Measurements from ENCODE around the gene C16orf90. TPM values are rescaled to one million over a fixed set of nuclear protein-coding genes. Genes with fewer than 3 reads are reported as not detected.

The C16orf90 gene
- total and polyA plus RNA-seq, 2 experiments from 2014 or later: not detected

GRCh38 chr16:3469736-3470135 is 25.6 kb downstream of the C16orf90 start:
- Histone ChIP-seq H3K4me2 (no peak overlapping the region), H3K27me3 (no peaks in the 10 kb centered on the region), H3K9me3 (ENCODE audit: low read depth) (no peaks in the 10 kb centered on the region), H3K79me2 (peaks cover 100% of the 10 kb centered on the region), H4K20me1 (ENCODE audit: insufficient read depth, poor library complexity, severe bottlenecking) (peaks cover 94% of the 10 kb centered on the region), H3K36me3 (replicated peaks; ENCODE audit: insufficient read depth, low read depth) (no peaks in the 10 kb centered on the region), H3K4me3 (no peak overlapping the region), H3K27ac (no peak overlapping the region), H3K9me2 (replicated peaks; ENCODE audit: insufficient read depth) (no peaks in the 10 kb centered on the region), H2AFZ (no peak overlapping the region), H3K4me1 (ENCODE audit: insufficient read depth) (no peaks in the 10 kb centered on the region)
- WGBS (ENCODE audit: low lambda C conversion rate, missing lambda C conversion rate): 93% methylated on average over 7 of the region's 7 CpGs
- DNase-seq (ENCODE audit: low spot score): no peak
- TF ChIP-seq, protein P1, sequence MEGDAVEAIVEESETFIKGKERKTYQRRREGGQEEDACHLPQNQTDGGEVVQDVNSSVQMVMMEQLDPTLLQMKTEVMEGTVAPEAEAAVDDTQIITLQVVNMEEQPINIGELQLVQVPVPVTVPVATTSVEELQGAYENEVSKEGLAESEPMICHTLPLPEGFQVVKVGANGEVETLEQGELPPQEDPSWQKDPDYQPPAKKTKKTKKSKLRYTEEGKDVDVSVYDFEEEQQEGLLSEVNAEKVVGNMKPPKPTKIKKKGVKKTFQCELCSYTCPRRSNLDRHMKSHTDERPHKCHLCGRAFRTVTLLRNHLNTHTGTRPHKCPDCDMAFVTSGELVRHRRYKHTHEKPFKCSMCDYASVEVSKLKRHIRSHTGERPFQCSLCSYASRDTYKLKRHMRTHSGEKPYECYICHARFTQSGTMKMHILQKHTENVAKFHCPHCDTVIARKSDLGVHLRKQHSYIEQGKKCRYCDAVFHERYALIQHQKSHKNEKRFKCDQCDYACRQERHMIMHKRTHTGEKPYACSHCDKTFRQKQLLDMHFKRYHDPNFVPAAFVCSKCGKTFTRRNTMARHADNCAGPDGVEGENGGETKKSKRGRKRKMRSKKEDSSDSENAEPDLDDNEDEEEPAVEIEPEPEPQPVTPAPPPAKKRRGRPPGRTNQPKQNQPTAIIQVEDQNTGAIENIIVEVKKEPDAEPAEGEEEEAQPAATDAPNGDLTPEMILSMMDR (IDR thresholded peaks at IDR 0.05; ENCODE audit: poor library complexity): no peak
- no peak for TF ChIP-seq EZH2phosphoT487 (IDR thresholded peaks at IDR 0.05; ENCODE audit: low read depth, severe bottlenecking, unreplicated experiment)

DNA sequence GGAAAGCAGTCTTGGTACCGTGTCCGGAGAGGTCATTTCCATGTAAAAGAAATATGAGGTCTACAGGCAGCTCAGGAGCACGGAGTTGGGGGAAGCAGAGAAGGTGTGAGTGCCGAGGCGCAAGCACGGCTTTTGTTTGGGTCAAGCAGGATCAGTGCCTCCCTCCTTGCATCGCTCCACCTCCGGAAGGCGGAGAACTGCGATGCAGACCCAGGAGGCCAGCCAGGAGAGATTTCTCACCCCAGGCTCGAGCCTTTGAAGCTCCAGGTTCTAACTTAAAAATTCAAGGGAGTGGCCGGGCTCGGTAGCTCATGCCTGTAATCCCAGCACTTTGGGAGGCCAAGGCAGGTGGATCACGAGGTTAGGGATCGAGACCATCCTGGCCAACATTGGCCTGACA is 26.8 kb downstream of the C16orf90 start:
- no peak overlapping the region for H3K27ac ChIP-seq
- H3K27me3 ChIP-seq: no peaks in the 10 kb centered on the region
- no peaks in the 10 kb centered on the region for H3K9me3 ChIP-seq (ENCODE audit: low read depth)
- WGBS (ENCODE audit: low lambda C conversion rate, missing lambda C conversion rate): 85% methylated on average over 15 of the region's 15 CpGs
- no peak overlapping the region for H3K4me3 ChIP-seq
- H3K4me2 ChIP-seq: no peak overlapping the region
- H4K20me1 ChIP-seq (ENCODE audit: insufficient read depth, poor library complexity, severe bottlenecking): peaks cover 92% of the 10 kb centered on the region
- no peaks in the 10 kb centered on the region for H3K4me1 ChIP-seq (ENCODE audit: insufficient read depth)
- no peaks in the 10 kb centered on the region for H3K36me3 ChIP-seq (replicated peaks; ENCODE audit: insufficient read depth, low read depth)
- H3K79me2 ChIP-seq: peaks cover 100% of the 10 kb centered on the region
- no peak for DNase-seq (ENCODE audit: low spot score)
- no peak overlapping the region for H2AFZ ChIP-seq
- no peaks in the 10 kb centered on the region for H3K9me2 ChIP-seq (replicated peaks; ENCODE audit: insufficient read depth)
- TF ChIP-seq, protein P1 (IDR thresholded peaks at IDR 0.05; ENCODE audit: poor library complexity): no peak
- TF ChIP-seq EZH2phosphoT487 (IDR thresholded peaks at IDR 0.05; ENCODE audit: low read depth, severe bottlenecking, unreplicated experiment) (no peak), EZH2 (IDR thresholded peaks at IDR 0.05; ENCODE audit: borderline replicate concordance) (no peak)

- WGBS (ENCODE audit: low lambda C conversion rate, missing lambda C conversion rate): 84% methylated on average over 4 of the region's 4 CpGs
- H3K9me3 ChIP-seq (ENCODE audit: low read depth): no peaks in the 10 kb centered on the region
- H3K27ac ChIP-seq: no peak overlapping the region
- H3K79me2 ChIP-seq: peaks cover 100% of the 10 kb centered on the region
- DNase-seq (ENCODE audit: low spot score): no peak
- no peaks in the 10 kb centered on the region for H3K4me1 ChIP-seq (ENCODE audit: insufficient read depth)
- no peaks in the 10 kb centered on the region for H3K9me2 ChIP-seq (replicated peaks; ENCODE audit: insufficient read depth)
- no peaks in the 10 kb centered on the region for H3K36me3 ChIP-seq (replicated peaks; ENCODE audit: insufficient read depth, low read depth)
- TF ChIP-seq EZH2phosphoT487 (IDR thresholded peaks at IDR 0.05; ENCODE audit: low read depth, severe bottlenecking, unreplicated experiment) (no peak), EZH2 (IDR thresholded peaks at IDR 0.05; ENCODE audit: borderline replicate concordance) (no peak)
- TF ChIP-seq, protein P1 (IDR thresholded peaks at IDR 0.05; ENCODE audit: poor library complexity): no peak
- H4K20me1 ChIP-seq (ENCODE audit: insufficient read depth, poor library complexity, severe bottlenecking): peaks cover 92% of the 10 kb centered on the region
- no peak overlapping the region for H3K4me2 ChIP-seq
- H2AFZ ChIP-seq: no peak overlapping the region
- no peak overlapping the region for H3K4me3 ChIP-seq
- H3K27me3 ChIP-seq: no peaks in the 10 kb centered on the region
These were observed 27.4 kb downstream of the C16orf90 start for GRCh38 chr16:3467921-3468320.

DNA sequence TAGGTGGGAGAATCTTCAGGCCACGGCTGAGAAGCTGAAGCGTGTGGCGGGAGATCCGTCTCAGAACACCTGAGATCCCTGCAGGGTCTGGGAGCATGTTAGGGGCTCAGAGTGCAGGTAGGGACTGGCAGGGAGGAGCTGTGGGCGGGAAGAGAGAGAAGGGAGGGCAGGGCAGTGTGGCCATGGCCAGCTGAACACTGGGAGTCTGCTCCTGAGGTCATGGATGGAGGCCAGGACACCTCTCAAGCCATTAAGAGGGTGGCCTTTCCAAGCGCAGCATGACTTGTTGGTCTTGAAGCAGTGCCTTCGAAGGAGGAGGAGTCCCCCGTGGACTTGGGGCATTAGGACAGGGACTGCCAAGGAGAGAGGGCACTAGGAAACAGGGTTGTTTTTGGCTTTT is 28.1 kb downstream of the C16orf90 start:
- Histone ChIP-seq H3K27me3 (no peaks in the 10 kb centered on the region), H3K4me2 (no peak overlapping the region), H3K36me3 (replicated peaks; ENCODE audit: insufficient read depth, low read depth) (no peaks in the 10 kb centered on the region), H3K9me3 (ENCODE audit: low read depth) (no peaks in the 10 kb centered on the region), H3K79me2 (peaks cover 100% of the 10 kb centered on the region), H3K9me2 (replicated peaks; ENCODE audit: insufficient read depth) (no peaks in the 10 kb centered on the region), H4K20me1 (ENCODE audit: insufficient read depth, poor library complexity, severe bottlenecking) (peaks cover 92% of the 10 kb centered on the region), H3K4me3 (no peak overlapping the region), H3K4me1 (ENCODE audit: insufficient read depth) (no peaks in the 10 kb centered on the region), H2AFZ (no peak overlapping the region), H3K27ac (no peak overlapping the region)
- 98% methylated on average over 8 of the region's 8 CpGs for WGBS (ENCODE audit: low lambda C conversion rate, missing lambda C conversion rate)
- no peak for TF ChIP-seq EZH2phosphoT487 (IDR thresholded peaks at IDR 0.05; ENCODE audit: low read depth, severe bottlenecking, unreplicated experiment)
- TF ChIP-seq EZH2 (IDR thresholded peaks at IDR 0.05; ENCODE audit: borderline replicate concordance): no peak
- TF ChIP-seq, protein P1 (IDR thresholded peaks at IDR 0.05; ENCODE audit: poor library complexity): no peak
- DNase-seq (ENCODE audit: low spot score): no peak
